Stimulated activated CD8-positive, alpha-beta memory T cell treated with anti-CD3 and anti-CD28 coated beads, Interleukin-4, amount 100 ng/mL, for 1 hour (primary cell): ENCODE data around the gene PRTG.

Experiments used
- DNase-seq, 2 donors: peaks; one replicate each; pipeline ENCODE4 v3.0.0-alpha.2; 2020; ENCODE audit warnings: low read depth in 2 of 2, low spot score in 1 of 2

The PRTG gene

DNA sequence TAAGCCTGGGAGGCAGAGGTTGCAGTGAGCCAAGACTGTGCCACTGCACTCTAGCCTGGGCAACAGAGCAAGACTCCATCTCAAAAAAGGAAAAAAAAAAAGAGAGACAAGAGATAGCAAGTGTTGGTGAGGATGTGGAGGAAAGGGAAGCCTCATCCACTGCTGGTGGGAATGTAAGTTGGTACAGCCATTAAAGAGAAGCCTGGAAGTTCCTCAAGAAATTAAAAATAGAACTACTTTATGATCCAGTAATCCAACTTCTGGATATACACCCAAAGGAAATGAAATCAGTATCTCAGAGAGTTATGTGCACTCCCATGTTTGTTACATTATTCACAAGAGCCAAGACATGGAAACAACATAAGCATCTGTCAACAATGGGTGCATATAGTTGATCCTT lies 169.7 kb downstream of the PRTG start:
- DNase-seq: no peak

DNA sequence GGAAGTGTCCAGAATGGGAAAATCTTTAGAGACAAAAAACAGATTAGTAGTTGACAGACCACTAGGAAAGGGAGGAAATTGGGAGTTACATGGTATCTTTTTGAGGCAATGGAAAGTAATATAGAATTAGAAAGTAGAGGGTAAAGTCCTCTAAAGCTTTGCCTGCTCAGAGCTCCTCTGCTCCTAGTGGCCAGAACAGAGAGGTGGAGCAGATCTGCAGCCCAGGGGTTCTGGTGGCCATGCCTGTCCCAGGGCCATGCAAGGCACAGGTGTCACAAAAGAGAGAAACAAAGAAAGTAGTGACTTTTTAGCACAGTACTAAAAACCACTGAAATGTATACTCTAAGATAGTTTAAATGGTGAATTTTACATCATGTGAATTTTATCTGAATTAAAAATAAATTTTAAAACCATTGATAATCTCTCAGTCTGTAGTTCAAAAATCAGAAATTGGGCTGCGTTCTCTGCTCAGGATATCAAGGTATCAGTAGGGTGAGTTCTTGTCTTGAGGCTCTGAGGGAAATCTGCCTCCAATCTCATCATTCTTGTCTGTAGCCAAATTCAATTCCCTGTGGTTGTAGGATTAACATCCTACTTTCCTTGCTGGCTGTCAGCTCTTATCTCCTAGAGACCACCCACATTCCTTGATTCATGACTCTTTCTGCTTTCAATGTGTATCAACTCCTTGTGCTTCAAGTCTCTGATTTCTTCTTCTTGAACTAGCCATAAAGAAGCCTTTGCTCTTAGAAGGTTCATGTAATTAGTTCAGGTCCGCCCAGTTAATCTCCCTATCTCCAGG lies 178.4 kb downstream of the PRTG start:
- DNase-seq: no peak

DNA sequence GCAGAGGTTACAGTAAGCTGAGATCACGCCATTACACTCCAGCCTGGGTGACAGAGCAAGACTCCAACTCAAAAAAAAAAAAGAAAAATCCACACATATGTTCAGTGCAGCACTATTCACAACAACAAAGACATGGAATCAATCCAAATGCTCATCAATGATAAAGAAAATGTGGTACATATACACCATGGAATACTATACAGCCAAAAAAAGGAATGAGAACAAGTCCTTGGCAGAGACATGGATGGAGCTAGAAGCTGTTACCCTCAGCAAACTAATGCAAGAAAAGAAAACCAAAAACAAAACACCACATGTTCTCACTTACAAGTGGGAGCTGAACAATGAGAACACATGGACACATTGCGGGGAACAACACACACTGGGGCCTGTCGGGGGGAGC lies 180.4 kb downstream of the PRTG start:
- no peak for DNase-seq
